ENCODE measurements around the gene PCNX1. TPM values are rescaled to one million over a fixed set of nuclear protein-coding genes. Genes with fewer than 3 reads are reported as not detected.

The PCNX1 gene
- total and polyA plus RNA-seq, 2 of the 4 experiments (the other 2 are of a cell fraction) = 15.0 to 43.7 TPM

- Histone ChIP-seq H3K9me1 (ENCODE audit: insufficient read depth, low read length) (peaks cover 5% of the 10 kb centered on the region), H2BK120ac (ENCODE audit: low read depth, low read length) (no peak overlapping the region), H3K4me1 (ENCODE audit: control insufficient read depth, insufficient read depth, low read length) (peaks cover 15% of the 10 kb centered on the region), H3K9ac (ENCODE audit: low read depth, low read length) (no peak overlapping the region), H3K14ac (replicated peaks; ENCODE audit: low read depth, low read length) (no peak overlapping the region), H2AK9ac (replicated peaks; ENCODE audit: low read depth, low read length, poor library complexity) (no peak overlapping the region), H3K23ac (ENCODE audit: low read depth, low read length) (no peak overlapping the region), H3K4me3 (ENCODE audit: insufficient read depth, low read depth, low read length) (no peak overlapping the region), H3K56ac (ENCODE audit: extremely low read depth, insufficient read depth, low read length) (no peak overlapping the region), H3K27me3 (ENCODE audit: control insufficient read depth, insufficient read depth, low read length) (no peaks in the 10 kb centered on the region), H4K20me1 (ENCODE audit: insufficient read depth, low read length) (peaks cover 63% of the 10 kb centered on the region), H3K4ac (ENCODE audit: low read depth, low read length) (no peak overlapping the region), H3K27ac (ENCODE audit: insufficient read depth, low read length) (no peak overlapping the region), H3K9me3 (ENCODE audit: control insufficient read depth, insufficient read depth, low read length) (no peaks in the 10 kb centered on the region), H2BK20ac (ENCODE audit: low read depth, low read length) (no peak overlapping the region), H2AK5ac (ENCODE audit: low read depth, low read length) (no peak overlapping the region), H4K91ac (ENCODE audit: insufficient read depth, low read depth, low read length) (no peak overlapping the region), H2BK5ac (ENCODE audit: low read depth, low read length, poor library complexity, severe bottlenecking) (no peak overlapping the region), H2AFZ (replicated peaks; ENCODE audit: low read length, poor library complexity) (no peak overlapping the region), H3K18ac (ENCODE audit: low read depth, low read length) (no peak overlapping the region), H4K8ac (ENCODE audit: low read depth in 2 of 2, low read length in 2 of 2) (no peak overlapping the region), H4K5ac (ENCODE audit: low read depth, low read length) (no peak overlapping the region), H3K4me2 (ENCODE audit: low read depth, low read length) (peak overlapping the region; percentile 39; the same call in 1 of the 2 replicates), H2BK15ac (ENCODE audit: low read depth, low read length) (no peak overlapping the region), H3K36me3 (ENCODE audit: control insufficient read depth, insufficient read depth, low read length) (no peaks in the 10 kb centered on the region), H3K79me1 (ENCODE audit: low read depth in 1 of 2, low read length in 2 of 2) (peaks cover 26 to 57% of the 10 kb centered on the region in 2 experiments)
- in situ Hi-C loops (cut with MboI; ENCODE audit: low sequenced_read_pairs) (no loop called here), intact Hi-C loops (cut with micrococcal nuclease) (no loop called here), dilution Hi-C loops (cut with HindIII; ENCODE audit: low sequenced_read_pairs, unreplicated experiment) (no loop called here)
- ATAC-seq (ENCODE audit: low read depth) (peak; percentile 44; the same call in 1 of the 2 replicates), DNase-seq (peak; percentile 66)
- ChIA-PET POLR2A (ENCODE audit: unreplicated experiment) (no interaction called here), CTCF (interaction anchor here (0.5 to 1.6 kb wide), 2 partner anchors 11 to 975 kb away, joined by 3 to 5 read pairs; no protein-coding TSS in a partner anchor)
- TF ChIP-seq BHLHE40 (IDR thresholded peaks at IDR 0.05; ENCODE audit: low read depth, low read length) (no peak), MAZ (IDR thresholded peaks at IDR 0.05; ENCODE audit: borderline replicate concordance, low read depth, low read length) (no peak), RFX5 (IDR thresholded peaks at IDR 0.05; ENCODE audit: low read depth, low read length) (no peak), CTCF (conservative IDR thresholded peaks at IDR 0.05; ENCODE audit: low read depth, low read length) (no peak), SMC3 (IDR thresholded peaks at IDR 0.05; ENCODE audit: low read depth, low read length) (no peak), ELK1 (IDR thresholded peaks at IDR 0.05; ENCODE audit: borderline replicate concordance, low read depth, low read length) (no peak), NFE2L2 (IDR thresholded peaks at IDR 0.05; ENCODE audit: low read depth, low read length) (no peak), CEBPB (IDR thresholded peaks at IDR 0.05; ENCODE audit: low read depth, low read length) (no peak), MXI1 (IDR thresholded peaks at IDR 0.05; ENCODE audit: borderline replicate concordance, low read depth, low read length) (no peak), POLR2A (IDR thresholded peaks at IDR 0.05; ENCODE audit: low read depth, low read length) (no peak), USF2 (IDR thresholded peaks at IDR 0.05; ENCODE audit: low read depth, low read length) (no peak), MAFK (IDR thresholded peaks at IDR 0.05; ENCODE audit: low read depth, low read length) (no peak), CHD1 (IDR thresholded peaks at IDR 0.05; ENCODE audit: low read depth, low read length) (no peak), FOS (IDR thresholded peaks at IDR 0.05; ENCODE audit: low read depth, low read length) (no peak), RCOR1 (IDR thresholded peaks at IDR 0.05; ENCODE audit: insufficient replicate concordance, low read length) (no peak), RAD21 (IDR thresholded peaks at IDR 0.05; ENCODE audit: low read length) (no peak)
- BruUV-seq (replicated peaks) = no TSS peak
Measured at GRCh38 chr14:70931008-70931407, 23.7 kb downstream of the PCNX1 start.
